ENCODE data around the gene APOF.
"Not testable (repeated sequence)": the region's sequence is repeated elsewhere in the genome, so short reads cannot be mapped to it uniquely, and the experiment has no call there.

Gene APOF

DNA sequence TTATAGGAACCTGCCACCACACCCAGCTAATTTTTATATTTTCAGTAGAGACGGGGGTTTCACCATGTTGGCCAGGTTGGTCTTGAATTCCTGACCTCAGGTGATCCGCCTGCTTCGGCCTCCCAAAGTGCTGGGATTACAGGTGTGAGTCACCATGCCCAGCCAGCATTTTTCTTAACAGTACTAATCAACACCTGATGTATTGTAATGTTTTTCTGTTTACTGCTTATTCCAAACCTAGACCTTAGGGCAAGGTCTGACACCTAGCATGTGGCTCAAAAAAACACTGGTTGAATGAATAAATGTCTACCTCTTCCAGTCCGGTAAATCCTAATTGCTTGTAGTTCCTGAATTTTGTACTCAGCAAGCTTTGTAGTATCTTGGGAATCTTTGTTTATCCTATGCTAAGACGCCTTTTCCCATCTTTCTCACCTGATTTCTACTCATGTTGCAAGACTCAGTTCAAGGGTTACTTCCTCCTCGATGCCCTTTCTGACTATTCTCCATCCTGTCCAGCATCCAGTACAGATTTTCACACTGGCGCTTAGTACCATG is 31.6 kb downstream of the APOF start:
- DNase-seq = no peak

GRCh38 chr12:56326533-56326932 is 36.1 kb downstream of the APOF start:
- DNase-seq = no peak

DNA sequence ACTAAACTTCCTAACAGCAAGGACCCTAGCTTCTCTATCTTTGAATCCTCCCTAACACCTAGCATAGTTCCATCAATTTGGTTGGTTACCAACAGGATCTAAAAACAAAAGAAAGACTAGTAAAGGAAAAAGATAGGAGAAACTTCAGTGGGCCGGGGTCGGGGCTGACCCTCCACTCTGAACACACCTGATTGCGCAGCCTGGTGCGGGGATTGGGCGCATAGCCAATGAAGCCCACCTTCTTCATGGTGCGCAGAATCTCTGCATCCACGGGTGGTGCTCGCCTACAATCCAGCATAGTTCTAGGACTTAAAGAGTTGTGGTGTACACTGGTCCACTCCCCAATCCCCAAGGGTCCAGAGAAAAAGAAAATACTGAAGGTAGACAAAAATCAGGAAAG is 36.5 kb downstream of the APOF start:
- no peak for DNase-seq

- no peak for DNase-seq
Observed at GRCh38 chr12:56324206-56324605, 38.5 kb downstream of the APOF start.

- DNase-seq = not testable (repeated sequence)
Observed at GRCh38 chr12:56321610-56322009, 41.0 kb downstream of the APOF start.

- DNase-seq = no peak
Observed at GRCh38 chr12:56321027-56321426, 41.6 kb downstream of the APOF start.

DNA sequence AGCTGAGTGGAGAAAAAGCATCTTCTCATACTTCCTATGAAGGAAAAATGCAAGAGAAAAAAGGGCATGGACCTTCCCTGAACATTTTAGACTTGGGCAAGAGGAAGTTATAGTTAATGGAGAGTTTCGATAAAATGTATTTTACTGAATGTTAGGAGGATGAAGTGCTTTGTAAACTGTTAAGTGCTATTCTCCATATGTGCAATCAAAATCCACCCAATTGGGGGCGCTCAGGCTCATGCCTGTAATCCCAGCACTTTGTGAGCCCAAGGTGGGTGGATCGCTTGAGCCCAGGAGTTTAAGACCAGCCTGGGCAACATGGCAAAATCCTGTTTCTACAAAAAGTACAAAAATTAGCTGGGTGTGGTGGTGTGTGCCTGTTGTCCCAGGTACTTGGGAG is 45.0 kb downstream of the APOF start:
- no peak for DNase-seq

- peak; percentile 98 for DNase-seq
Observed at GRCh38 chr12:56315622-56316473, 46.8 kb downstream of the APOF start, which contains the start of gene CNPY2. Gene CNPY2 (minus strand): TSS chr12:56315988. CDS start chr12:56315217, 771 bp downstream.

GRCh38 chr12:56315249-56315621 is 47.4 kb downstream of the APOF start:
- DNase-seq = no peak

- no peak for DNase-seq
Observed at GRCh38 chr12:56311003-56311402, 51.7 kb downstream of the APOF start.

All from DMS79 (cell line).